ENCODE data around the gene ELMOD2. TPM values are rescaled to one million over a fixed set of nuclear protein-coding genes. Genes with fewer than 3 reads are reported as not detected.
"Not testable (repeated sequence)": the region's sequence is repeated elsewhere in the genome, so short reads cannot be mapped to it uniquely, and the experiment has no call there.

ELMOD2 gene
- total RNA-seq, 1 experiment from 2014 or later = 29.2 TPM

DNA sequence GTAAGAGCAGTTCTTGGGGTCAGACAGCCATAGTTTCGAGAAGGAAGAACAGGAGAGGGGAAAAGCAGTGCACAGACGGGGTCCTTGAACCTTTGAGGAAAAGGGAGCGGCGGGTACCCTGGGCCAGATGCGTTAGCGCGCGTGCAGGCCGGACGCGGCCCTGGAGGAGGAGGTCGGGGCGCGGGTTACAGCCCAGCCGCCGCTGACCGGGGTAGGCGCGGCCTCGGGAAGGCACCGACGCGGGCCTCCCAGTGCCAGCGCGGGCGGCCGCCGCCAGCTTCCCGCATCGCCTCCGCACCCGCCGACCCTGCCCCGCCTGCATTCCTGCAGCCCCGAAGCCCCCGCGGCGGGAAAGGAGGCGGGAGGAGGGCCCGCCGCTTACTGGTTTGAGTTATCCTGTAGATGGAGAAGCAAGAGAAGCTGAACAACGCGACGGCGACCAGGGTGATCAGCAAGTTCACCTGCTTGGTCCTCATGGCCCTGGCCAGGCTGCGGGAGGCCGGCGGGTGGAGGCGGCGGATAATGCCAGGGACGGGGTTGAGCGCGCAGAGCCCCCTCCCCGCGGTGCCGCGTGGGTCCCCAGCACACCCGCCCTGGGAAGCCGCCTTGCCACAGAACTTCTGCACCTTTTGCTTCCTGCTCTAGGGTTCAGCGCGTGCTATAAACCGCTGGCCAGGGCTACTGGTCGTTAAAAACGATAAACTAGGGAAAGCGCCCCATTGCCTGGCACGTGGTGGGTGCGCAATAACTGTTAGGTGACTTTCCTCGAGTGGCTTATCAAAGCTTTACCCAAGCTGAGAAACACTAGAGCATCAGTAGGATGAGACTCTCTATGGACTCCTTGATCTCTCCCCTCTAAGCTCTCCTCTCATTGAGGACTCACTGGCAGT lies 26.0 kb upstream of the ELMOD2 start, which contains the start of gene MGAT4D:
Gene MGAT4D (minus strand): TSS at position 547 of the 890 bp plus-strand sequence. CDS start 71 bp downstream, at position 476.
- intact Hi-C loops (cut with micrococcal nuclease) = no loop called here
- no peaks in the 10 kb centered on the region for H3K9me3 Mint-ChIP-seq (ENCODE audit: unreplicated experiment)
- BruUV-seq (replicated peaks) = no TSS peak
- TF ChIP-seq, protein P1, sequence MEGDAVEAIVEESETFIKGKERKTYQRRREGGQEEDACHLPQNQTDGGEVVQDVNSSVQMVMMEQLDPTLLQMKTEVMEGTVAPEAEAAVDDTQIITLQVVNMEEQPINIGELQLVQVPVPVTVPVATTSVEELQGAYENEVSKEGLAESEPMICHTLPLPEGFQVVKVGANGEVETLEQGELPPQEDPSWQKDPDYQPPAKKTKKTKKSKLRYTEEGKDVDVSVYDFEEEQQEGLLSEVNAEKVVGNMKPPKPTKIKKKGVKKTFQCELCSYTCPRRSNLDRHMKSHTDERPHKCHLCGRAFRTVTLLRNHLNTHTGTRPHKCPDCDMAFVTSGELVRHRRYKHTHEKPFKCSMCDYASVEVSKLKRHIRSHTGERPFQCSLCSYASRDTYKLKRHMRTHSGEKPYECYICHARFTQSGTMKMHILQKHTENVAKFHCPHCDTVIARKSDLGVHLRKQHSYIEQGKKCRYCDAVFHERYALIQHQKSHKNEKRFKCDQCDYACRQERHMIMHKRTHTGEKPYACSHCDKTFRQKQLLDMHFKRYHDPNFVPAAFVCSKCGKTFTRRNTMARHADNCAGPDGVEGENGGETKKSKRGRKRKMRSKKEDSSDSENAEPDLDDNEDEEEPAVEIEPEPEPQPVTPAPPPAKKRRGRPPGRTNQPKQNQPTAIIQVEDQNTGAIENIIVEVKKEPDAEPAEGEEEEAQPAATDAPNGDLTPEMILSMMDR (IDR thresholded peaks at IDR 0.05; ENCODE audit: unreplicated experiment) = no peak
- H3K36me3 Mint-ChIP-seq (ENCODE audit: insufficient read depth, unreplicated experiment) = no peaks in the 10 kb centered on the region
- POLR2A ChIA-PET = no interaction called here
- H3K27ac Mint-ChIP-seq (ENCODE audit: low read depth, unreplicated experiment) = no peak within 1 kb of the TSS
- no peaks in the 10 kb centered on the region for H3K4me1 Mint-ChIP-seq (ENCODE audit: insufficient read depth, unreplicated experiment)
- no peak within 1 kb of the TSS for H3K4me3 Mint-ChIP-seq (ENCODE audit: unreplicated experiment)
- peaks cover 11% of the 10 kb centered on the region for H3K27me3 Mint-ChIP-seq (ENCODE audit: insufficient read depth, unreplicated experiment)
- no peak for DNase-seq (ENCODE audit: unreplicated experiment)
- CTCF ChIA-PET = no interaction called here

DNA sequence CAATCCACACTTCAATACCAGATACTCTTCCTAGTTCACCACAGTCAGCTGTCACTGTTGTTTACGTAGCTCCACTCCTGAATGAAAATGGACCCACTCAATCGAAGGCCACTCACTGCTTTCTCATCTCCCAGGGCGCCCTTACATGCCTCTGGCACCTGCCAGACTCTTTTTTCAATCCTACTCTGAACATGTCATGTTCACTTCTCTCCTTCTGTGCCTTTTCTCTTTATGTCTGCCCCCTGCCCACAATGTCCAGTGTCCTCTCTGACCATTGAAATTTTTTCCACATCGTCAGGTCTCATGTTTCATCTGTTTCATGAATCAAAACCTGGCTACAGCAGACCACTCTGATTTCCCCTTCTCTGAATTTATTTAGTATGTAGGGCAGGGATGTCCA lies 24.6 kb upstream of the ELMOD2 start:
- ChIA-PET POLR2A (no interaction called here), CTCF (no interaction called here)
- Mint-ChIP-seq H3K27me3 (ENCODE audit: insufficient read depth, unreplicated experiment) (peaks cover 11% of the 10 kb centered on the region), H3K9me3 (ENCODE audit: unreplicated experiment) (no peaks in the 10 kb centered on the region), H3K4me1 (ENCODE audit: insufficient read depth, unreplicated experiment) (no peaks in the 10 kb centered on the region), H3K36me3 (ENCODE audit: insufficient read depth, unreplicated experiment) (no peaks in the 10 kb centered on the region), H3K4me3 (ENCODE audit: unreplicated experiment) (no peak overlapping the region), H3K27ac (ENCODE audit: low read depth, unreplicated experiment) (no peak overlapping the region)
- no peak for DNase-seq (ENCODE audit: unreplicated experiment)
- intact Hi-C loops (cut with micrococcal nuclease) = no loop called here
- TF ChIP-seq, protein P1 (IDR thresholded peaks at IDR 0.05; ENCODE audit: unreplicated experiment) = no peak
- BruUV-seq (replicated peaks) = no TSS peak

DNA sequence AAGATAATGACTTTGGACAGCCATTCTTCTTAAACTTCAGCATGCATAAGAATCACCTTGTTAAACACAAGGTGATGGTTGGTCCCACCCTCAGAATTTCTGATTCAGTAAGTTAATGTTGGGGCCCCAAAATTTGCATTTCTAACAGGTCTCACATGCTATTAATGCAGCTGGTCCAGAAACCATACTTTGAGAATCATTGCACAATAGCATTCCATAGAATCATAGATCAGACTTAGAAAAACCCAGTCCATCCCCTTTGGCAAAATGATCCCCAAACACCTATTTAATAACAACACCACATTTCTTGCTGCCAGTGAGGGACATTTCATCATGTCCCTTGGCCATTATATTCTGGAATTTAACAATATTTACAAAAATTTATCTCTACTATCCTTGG lies 19.7 kb upstream of the ELMOD2 start:
- H3K27ac Mint-ChIP-seq (ENCODE audit: low read depth, unreplicated experiment) = no peak overlapping the region
- no TSS peak for BruUV-seq (replicated peaks)
- TF ChIP-seq, protein P1 (IDR thresholded peaks at IDR 0.05; ENCODE audit: unreplicated experiment) = no peak
- H3K9me3 Mint-ChIP-seq (ENCODE audit: unreplicated experiment) = no peaks in the 10 kb centered on the region
- H3K4me1 Mint-ChIP-seq (ENCODE audit: insufficient read depth, unreplicated experiment) = no peaks in the 10 kb centered on the region
- no peak overlapping the region for H3K4me3 Mint-ChIP-seq (ENCODE audit: unreplicated experiment)
- ChIA-PET CTCF (interaction anchor here (0.8 kb wide), 1 partner anchor 952 kb away, joined by 3 read pairs; no protein-coding TSS in a partner anchor), POLR2A (no interaction called here)
- no peak for DNase-seq (ENCODE audit: unreplicated experiment)
- H3K27me3 Mint-ChIP-seq (ENCODE audit: insufficient read depth, unreplicated experiment) = peaks cover 11% of the 10 kb centered on the region
- intact Hi-C loops (cut with micrococcal nuclease) = no loop called here
- no peaks in the 10 kb centered on the region for H3K36me3 Mint-ChIP-seq (ENCODE audit: insufficient read depth, unreplicated experiment)

DNA sequence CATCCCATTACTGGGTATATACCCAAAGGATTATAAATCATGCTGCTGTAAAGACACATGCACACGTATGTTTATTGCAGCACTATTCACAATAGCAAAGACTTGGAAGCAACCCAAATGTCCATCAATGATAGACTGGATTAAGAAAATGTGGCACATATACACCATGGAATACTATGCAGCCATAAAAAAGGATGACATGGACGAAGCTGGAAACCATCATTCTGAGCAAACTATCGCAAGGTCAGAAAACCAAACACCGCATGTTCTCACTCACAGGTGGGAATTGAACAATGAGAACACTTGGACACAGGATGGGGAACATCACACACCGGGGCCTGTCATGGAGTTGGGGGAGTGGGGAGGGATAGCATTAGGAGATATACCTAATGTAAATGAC lies 10.2 kb upstream of the ELMOD2 start:
- CTCF ChIA-PET; H3K4me3 Mint-ChIP-seq (ENCODE audit: unreplicated experiment); H3K4me1 Mint-ChIP-seq (ENCODE audit: insufficient read depth, unreplicated experiment); BruUV-seq (replicated peaks); intact Hi-C loops (cut with micrococcal nuclease); DNase-seq (ENCODE audit: unreplicated experiment); H3K27ac Mint-ChIP-seq (ENCODE audit: low read depth, unreplicated experiment); H3K36me3 Mint-ChIP-seq (ENCODE audit: insufficient read depth, unreplicated experiment); H3K9me3 Mint-ChIP-seq (ENCODE audit: unreplicated experiment); POLR2A ChIA-PET: not testable (repeated sequence)
- peaks cover 22% of the 10 kb centered on the region for H3K27me3 Mint-ChIP-seq (ENCODE audit: insufficient read depth, unreplicated experiment)

All from MCF 10A (cell line).